Activated T-cell treated with anti-CD3 and anti-CD28 coated beads for 48 hours (primary cell): ENCODE data around the gene PSMA8.
"Not testable (repeated sequence)": the region's sequence is repeated elsewhere in the genome, so short reads cannot be mapped to it uniquely, and the experiment has no call there.

ENCODE experiments used
- DNase-seq: peaks from one replicate; pipeline ENCODE4 v3.0.0-alpha.2; 2020; ENCODE audit warnings: low read depth

PSMA8 gene

GRCh38 chr18:26237363-26237762, 103.7 kb downstream of the PSMA8 start:
- DNase-seq: not testable (repeated sequence)

GRCh38 chr18:26238718-26239117, 105.0 kb downstream of the PSMA8 start:
- DNase-seq: not testable (repeated sequence)

- DNase-seq: not testable (repeated sequence)
Observed at GRCh38 chr18:26242392-26242791, 108.7 kb downstream of the PSMA8 start.
